ENCODE measurements around the gene TPPP2.

The TPPP2 gene

GRCh38 chr14:21024585-21025370 is 5.2 kb upstream of the TPPP2 start, which contains the start of gene NDRG2:
TSS of gene NDRG2 (minus strand) at chr14:21025061. CDS start at chr14:21023315, 1,746 bp downstream.
- Histone ChIP-seq H3K4me3 (ENCODE audit: low read length in 2 of 2) (peak within 1 kb of the TSS; percentile 91 to 94), H3K27me3 (ENCODE audit: control insufficient read depth in 1 of 2, insufficient read depth in 2 of 2, low read length in 2 of 2) (no peaks in the 10 kb centered on the region), H3K27ac (ENCODE audit: low read length) (peak within 1 kb of the TSS; percentile 78), H3K9me3 (ENCODE audit: control insufficient read depth in 2 of 2, low read length in 2 of 2) (no peaks in the 10 kb centered on the region), H3K9ac (ENCODE audit: low read length in 2 of 2) (peak within 1 kb of the TSS; percentile 77 to 78), H3K4me1 (ENCODE audit: control insufficient read depth, insufficient read depth, low read length) (peaks cover 30% of the 10 kb centered on the region), H3K36me3 (ENCODE audit: control insufficient read depth in 2 of 2, insufficient read depth in 2 of 2, low read length in 2 of 2) (peaks cover 16 to 20% of the 10 kb centered on the region in 2 donors)

- peak overlapping the region; percentile 75 to 78 for H3K9ac ChIP-seq (ENCODE audit: low read length in 2 of 2)
- H3K36me3 ChIP-seq (ENCODE audit: control insufficient read depth in 2 of 2, insufficient read depth in 2 of 2, low read length in 2 of 2) = peaks cover 13 to 15% of the 10 kb centered on the region in 2 donors
- no peaks in the 10 kb centered on the region for H3K9me3 ChIP-seq (ENCODE audit: control insufficient read depth in 2 of 2, low read length in 2 of 2)
- peak overlapping the region; percentile 78 for H3K27ac ChIP-seq (ENCODE audit: low read length)
- peak overlapping the region; percentile 91 to 94 for H3K4me3 ChIP-seq (ENCODE audit: low read length in 2 of 2)
- peaks cover 30% of the 10 kb centered on the region for H3K4me1 ChIP-seq (ENCODE audit: control insufficient read depth, insufficient read depth, low read length)
- H3K27me3 ChIP-seq (ENCODE audit: control insufficient read depth in 1 of 2, insufficient read depth in 2 of 2, low read length in 2 of 2) = no peaks in the 10 kb centered on the region
Observed at GRCh38 chr14:21025371-21026273, 4.4 kb upstream of the TPPP2 start.

GRCh38 chr14:21026274-21026987 is 3.6 kb upstream of the TPPP2 start:
- Histone ChIP-seq H3K9me3 (ENCODE audit: control insufficient read depth in 2 of 2, low read length in 2 of 2) (no peaks in the 10 kb centered on the region), H3K36me3 (ENCODE audit: control insufficient read depth in 2 of 2, insufficient read depth in 2 of 2, low read length in 2 of 2) (peaks cover 6 to 7% of the 10 kb centered on the region in 2 donors), H3K4me3 (ENCODE audit: low read length in 2 of 2) (peak overlapping the region; percentile 26 to 61), H3K27me3 (ENCODE audit: control insufficient read depth in 1 of 2, insufficient read depth in 2 of 2, low read length in 2 of 2) (no peaks in the 10 kb centered on the region), H3K4me1 (ENCODE audit: control insufficient read depth, insufficient read depth, low read length) (peaks cover 30% of the 10 kb centered on the region), H3K9ac (ENCODE audit: low read length in 2 of 2) (peak overlapping the region in 1 of 2 donors; percentile 11), H3K27ac (ENCODE audit: low read length) (peak overlapping the region; percentile 78)

- Histone ChIP-seq H3K4me3 (ENCODE audit: low read length in 2 of 2) (no peak overlapping the region), H3K4me1 (ENCODE audit: control insufficient read depth, insufficient read depth, low read length) (peaks cover 30% of the 10 kb centered on the region), H3K27ac (ENCODE audit: low read length) (peak overlapping the region; percentile 78), H3K36me3 (ENCODE audit: control insufficient read depth in 2 of 2, insufficient read depth in 2 of 2, low read length in 2 of 2) (peaks cover 2 to 3% of the 10 kb centered on the region in 2 donors), H3K27me3 (ENCODE audit: control insufficient read depth in 1 of 2, insufficient read depth in 2 of 2, low read length in 2 of 2) (no peaks in the 10 kb centered on the region), H3K9ac (ENCODE audit: low read length in 2 of 2) (no peak overlapping the region), H3K9me3 (ENCODE audit: control insufficient read depth in 2 of 2, low read length in 2 of 2) (no peaks in the 10 kb centered on the region)
Observed at GRCh38 chr14:21026988-21027315, 3.1 kb upstream of the TPPP2 start.

GRCh38 chr14:21030531-21030930 is 514 bp downstream of the TPPP2 start:
- Histone ChIP-seq H3K36me3 (ENCODE audit: control insufficient read depth in 2 of 2, insufficient read depth in 2 of 2, low read length in 2 of 2) (no peaks in the 10 kb centered on the region), H3K27ac (ENCODE audit: low read length) (no peak overlapping the region), H3K4me3 (ENCODE audit: low read length in 2 of 2) (no peak overlapping the region), H3K9ac (ENCODE audit: low read length in 2 of 2) (no peak overlapping the region), H3K4me1 (ENCODE audit: control insufficient read depth, insufficient read depth, low read length) (peaks cover 12% of the 10 kb centered on the region), H3K27me3 (ENCODE audit: control insufficient read depth in 1 of 2, insufficient read depth in 2 of 2, low read length in 2 of 2) (no peaks in the 10 kb centered on the region), H3K9me3 (ENCODE audit: control insufficient read depth in 2 of 2, low read length in 2 of 2) (no peaks in the 10 kb centered on the region)

GRCh38 chr14:21032326-21033132 is 2.5 kb downstream of the TPPP2 start:
- Histone ChIP-seq H3K27me3 (ENCODE audit: control insufficient read depth in 1 of 2, insufficient read depth in 2 of 2, low read length in 2 of 2) (no peaks in the 10 kb centered on the region), H3K9me3 (ENCODE audit: control insufficient read depth in 2 of 2, low read length in 2 of 2) (no peaks in the 10 kb centered on the region), H3K4me3 (ENCODE audit: low read length in 2 of 2) (no peak overlapping the region), H3K4me1 (ENCODE audit: control insufficient read depth, insufficient read depth, low read length) (peaks cover 6% of the 10 kb centered on the region), H3K36me3 (ENCODE audit: control insufficient read depth in 2 of 2, insufficient read depth in 2 of 2, low read length in 2 of 2) (no peaks in the 10 kb centered on the region), H3K27ac (ENCODE audit: low read length) (no peak overlapping the region), H3K9ac (ENCODE audit: low read length in 2 of 2) (no peak overlapping the region)

GRCh38 chr14:21033133-21033698 is 3.2 kb downstream of the TPPP2 start:
- Histone ChIP-seq H3K9ac (ENCODE audit: low read length in 2 of 2) (no peak overlapping the region), H3K4me3 (ENCODE audit: low read length in 2 of 2) (no peak overlapping the region), H3K36me3 (ENCODE audit: control insufficient read depth in 2 of 2, insufficient read depth in 2 of 2, low read length in 2 of 2) (no peaks in the 10 kb centered on the region)

GRCh38 chr14:21034707-21035106 is 4.7 kb downstream of the TPPP2 start, which contains the start of gene RNASE13:
TSS of gene RNASE13 (minus strand) at chr14:21034807. CDS start at chr14:21034288, 519 bp downstream.
- Histone ChIP-seq H3K9ac (ENCODE audit: low read length in 2 of 2) (no peak within 1 kb of the TSS), H3K36me3 (ENCODE audit: control insufficient read depth in 2 of 2, insufficient read depth in 2 of 2, low read length in 2 of 2) (no peaks in the 10 kb centered on the region), H3K4me1 (ENCODE audit: control insufficient read depth, insufficient read depth, low read length) (peaks cover 22% of the 10 kb centered on the region), H3K27ac (ENCODE audit: low read length) (no peak within 1 kb of the TSS), H3K9me3 (ENCODE audit: control insufficient read depth in 2 of 2, low read length in 2 of 2) (no peaks in the 10 kb centered on the region), H3K4me3 (ENCODE audit: low read length in 2 of 2) (no peak within 1 kb of the TSS), H3K27me3 (ENCODE audit: control insufficient read depth in 1 of 2, insufficient read depth in 2 of 2, low read length in 2 of 2) (no peaks in the 10 kb centered on the region)

More at GRCh38 chr14:21033133-21033698, 3.2 kb downstream of the TPPP2 start:
- Histone ChIP-seq H3K4me1 (ENCODE audit: control insufficient read depth, insufficient read depth, low read length) (peaks cover 7% of the 10 kb centered on the region), H3K27me3 (ENCODE audit: control insufficient read depth in 1 of 2, insufficient read depth in 2 of 2, low read length in 2 of 2) (no peaks in the 10 kb centered on the region), H3K27ac (ENCODE audit: low read length) (no peak overlapping the region), H3K9me3 (ENCODE audit: control insufficient read depth in 2 of 2, low read length in 2 of 2) (no peaks in the 10 kb centered on the region)

- no peak overlapping the region for H3K4me3 ChIP-seq (ENCODE audit: low read length in 2 of 2)
- H3K27ac ChIP-seq (ENCODE audit: low read length) = no peak overlapping the region
- H3K4me1 ChIP-seq (ENCODE audit: control insufficient read depth, insufficient read depth, low read length) = peaks cover 25% of the 10 kb centered on the region
- no peaks in the 10 kb centered on the region for H3K27me3 ChIP-seq (ENCODE audit: control insufficient read depth in 1 of 2, insufficient read depth in 2 of 2, low read length in 2 of 2)
- no peak overlapping the region for H3K9ac ChIP-seq (ENCODE audit: low read length in 2 of 2)
- no peaks in the 10 kb centered on the region for H3K9me3 ChIP-seq (ENCODE audit: control insufficient read depth in 2 of 2, low read length in 2 of 2)
- H3K36me3 ChIP-seq (ENCODE audit: control insufficient read depth in 2 of 2, insufficient read depth in 2 of 2, low read length in 2 of 2) = no peaks in the 10 kb centered on the region
Observed at GRCh38 chr14:21036751-21037150, 6.7 kb downstream of the TPPP2 start.

Data from stomach smooth muscle (tissue), 2 donors.